GM21786 (cell line): ENCODE data around the gene DHRS11.

Experiments
- ATAC-seq: cut with Tn5 transposase; IDR thresholded peaks from one replicate; pipeline ENCODE4 v1.9.1; 2021; ENCODE audit not compliant: unreplicated experiment

The DHRS11 gene, protein sequence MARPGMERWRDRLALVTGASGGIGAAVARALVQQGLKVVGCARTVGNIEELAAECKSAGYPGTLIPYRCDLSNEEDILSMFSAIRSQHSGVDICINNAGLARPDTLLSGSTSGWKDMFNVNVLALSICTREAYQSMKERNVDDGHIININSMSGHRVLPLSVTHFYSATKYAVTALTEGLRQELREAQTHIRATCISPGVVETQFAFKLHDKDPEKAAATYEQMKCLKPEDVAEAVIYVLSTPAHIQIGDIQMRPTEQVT

DNA sequence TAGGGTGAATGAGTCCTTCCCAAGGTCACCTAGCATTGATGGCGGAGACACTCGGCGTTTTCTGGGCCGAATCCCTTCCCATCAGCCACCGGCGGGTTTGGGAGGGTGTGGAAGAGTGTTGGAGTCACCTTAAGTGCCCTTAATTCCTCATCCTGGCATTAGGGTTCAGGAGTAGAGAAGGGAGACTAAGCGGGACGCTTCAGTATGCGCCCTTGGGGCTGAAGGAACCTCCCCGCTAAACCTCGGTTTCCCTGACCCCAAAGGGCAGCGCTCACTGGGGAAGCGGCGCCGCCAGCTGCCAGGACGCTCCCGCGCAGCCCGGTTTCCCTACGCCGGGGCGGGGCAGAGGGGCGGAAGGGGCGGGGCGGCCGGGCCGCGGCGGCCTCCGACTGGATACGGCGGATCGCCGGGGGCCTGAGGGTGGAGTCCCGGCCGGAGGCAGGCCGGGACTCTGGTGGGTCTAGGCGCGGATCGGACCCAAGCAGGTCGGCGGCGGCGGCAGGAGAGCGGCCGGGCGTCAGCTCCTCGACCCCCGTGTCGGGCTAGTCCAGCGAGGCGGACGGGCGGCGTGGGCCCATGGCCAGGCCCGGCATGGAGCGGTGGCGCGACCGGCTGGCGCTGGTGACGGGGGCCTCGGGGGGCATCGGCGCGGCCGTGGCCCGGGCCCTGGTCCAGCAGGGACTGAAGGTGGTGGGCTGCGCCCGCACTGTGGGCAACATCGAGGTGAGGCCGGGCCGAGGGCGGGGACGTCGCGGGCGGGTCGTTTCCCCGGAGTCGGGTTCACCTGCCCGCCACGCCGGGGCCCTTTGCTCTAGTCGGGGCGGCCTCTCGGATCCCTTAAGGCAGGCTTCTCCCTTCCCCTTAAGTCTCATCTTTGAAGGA lies at the start of gene DHRS11:
TSS of gene DHRS11 (plus strand) at position 446 of the 882 bp plus-strand sequence. CDS start at position 577, 131 bp downstream.
- peak; percentile 74 for ATAC-seq

DNA sequence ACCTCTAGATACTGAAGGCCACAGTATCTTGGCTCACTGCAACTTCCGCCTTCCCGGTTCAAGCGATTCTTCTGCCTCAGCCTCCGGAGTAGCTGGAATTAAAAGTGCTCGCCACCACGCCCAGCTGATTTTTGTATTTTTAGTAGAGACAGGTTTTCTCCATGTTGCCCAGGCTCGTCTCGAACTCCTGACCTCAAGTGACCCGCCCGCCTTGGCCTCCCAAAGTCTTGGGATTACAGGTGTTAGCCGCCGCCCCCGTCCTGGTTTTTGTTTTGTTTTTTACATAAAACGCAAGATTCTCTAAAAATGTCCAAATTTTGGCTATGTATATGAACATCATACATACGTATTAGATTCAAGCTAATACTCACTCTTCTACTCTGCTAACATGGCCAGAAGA lies 48.9 kb upstream of the DHRS11 start:
- ATAC-seq, result no peak

DNA sequence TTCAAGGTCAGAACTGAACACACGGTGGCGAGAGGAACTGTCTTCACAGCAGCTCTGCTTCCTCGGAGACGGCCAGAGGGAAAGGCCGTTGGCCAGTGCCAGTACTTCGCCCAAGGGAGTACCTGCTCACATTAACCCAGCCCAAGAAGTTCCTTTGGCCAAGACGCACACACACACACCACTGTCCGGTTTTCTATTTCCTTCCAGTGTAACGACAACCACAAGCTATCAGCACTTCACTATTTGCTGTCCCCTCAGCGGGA lies 47.7 kb upstream of the DHRS11 start:
- peak; percentile 4 for ATAC-seq

DNA sequence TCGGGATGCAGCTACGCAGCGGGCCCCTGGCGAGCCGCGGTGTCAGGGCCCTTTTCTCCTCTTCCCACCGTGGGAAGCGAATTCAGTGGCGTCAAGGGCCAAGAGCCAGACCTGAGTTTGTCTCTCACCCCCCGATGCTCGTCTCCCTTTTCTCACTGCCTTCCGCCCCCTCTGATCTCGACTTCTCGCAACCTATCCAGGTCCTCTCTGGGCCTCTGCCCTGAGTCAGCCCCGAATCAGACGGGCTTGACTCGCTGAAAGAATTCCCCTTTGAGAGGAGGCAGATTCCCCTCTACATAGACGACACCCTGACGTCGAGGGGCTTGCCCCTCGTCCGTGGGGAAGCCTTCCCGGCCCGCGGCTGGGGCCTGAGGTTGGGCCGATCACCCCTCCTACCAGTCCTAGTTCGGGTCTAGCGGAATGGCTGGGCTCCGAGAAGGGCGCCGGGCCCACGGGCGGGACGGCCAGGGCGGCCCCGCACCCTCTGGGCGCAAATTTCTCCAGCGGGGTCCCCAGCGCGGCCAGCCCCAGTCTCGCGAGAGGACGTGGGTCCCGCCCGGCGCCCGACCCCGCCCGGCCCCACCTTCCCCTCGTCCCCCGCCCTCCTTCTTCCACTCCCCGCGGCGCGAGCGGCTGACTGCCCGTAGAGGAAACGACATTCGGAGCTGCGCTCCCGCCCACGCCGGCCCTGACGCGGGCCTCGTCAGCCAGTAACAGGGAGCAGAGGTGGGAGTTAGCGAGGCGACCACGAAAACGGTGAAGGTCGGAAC lies 47.2 kb upstream of the DHRS11 start, which contains the start of gene GGNBP2:
TSS of gene GGNBP2 (plus strand) at position 613 of the 770 bp plus-strand sequence. CDS start 806 bp downstream, outside the sequence.
- ATAC-seq, result peak; percentile 45

DNA sequence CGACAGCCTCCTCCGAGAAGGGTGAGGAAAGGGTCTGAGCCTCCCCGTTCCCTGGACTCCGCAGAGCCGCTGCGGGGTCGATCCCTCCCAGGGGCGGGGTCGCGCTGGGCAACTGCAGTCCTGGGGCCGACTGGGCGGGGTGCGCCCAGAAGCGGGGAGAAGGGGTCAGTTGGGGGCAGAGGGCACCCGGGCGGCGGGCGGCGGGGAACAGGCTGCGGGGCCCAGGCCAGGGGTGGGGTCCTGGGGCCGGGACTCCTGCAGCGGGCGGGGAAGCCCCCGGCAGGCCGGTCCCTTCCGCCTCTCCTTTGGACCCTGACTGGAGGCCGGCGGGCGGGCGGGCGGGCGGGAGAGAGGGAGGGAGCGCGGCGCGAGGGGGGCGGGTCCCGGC lies 46.6 kb upstream of the DHRS11 start:
- ATAC-seq, result peak; percentile 33

DNA sequence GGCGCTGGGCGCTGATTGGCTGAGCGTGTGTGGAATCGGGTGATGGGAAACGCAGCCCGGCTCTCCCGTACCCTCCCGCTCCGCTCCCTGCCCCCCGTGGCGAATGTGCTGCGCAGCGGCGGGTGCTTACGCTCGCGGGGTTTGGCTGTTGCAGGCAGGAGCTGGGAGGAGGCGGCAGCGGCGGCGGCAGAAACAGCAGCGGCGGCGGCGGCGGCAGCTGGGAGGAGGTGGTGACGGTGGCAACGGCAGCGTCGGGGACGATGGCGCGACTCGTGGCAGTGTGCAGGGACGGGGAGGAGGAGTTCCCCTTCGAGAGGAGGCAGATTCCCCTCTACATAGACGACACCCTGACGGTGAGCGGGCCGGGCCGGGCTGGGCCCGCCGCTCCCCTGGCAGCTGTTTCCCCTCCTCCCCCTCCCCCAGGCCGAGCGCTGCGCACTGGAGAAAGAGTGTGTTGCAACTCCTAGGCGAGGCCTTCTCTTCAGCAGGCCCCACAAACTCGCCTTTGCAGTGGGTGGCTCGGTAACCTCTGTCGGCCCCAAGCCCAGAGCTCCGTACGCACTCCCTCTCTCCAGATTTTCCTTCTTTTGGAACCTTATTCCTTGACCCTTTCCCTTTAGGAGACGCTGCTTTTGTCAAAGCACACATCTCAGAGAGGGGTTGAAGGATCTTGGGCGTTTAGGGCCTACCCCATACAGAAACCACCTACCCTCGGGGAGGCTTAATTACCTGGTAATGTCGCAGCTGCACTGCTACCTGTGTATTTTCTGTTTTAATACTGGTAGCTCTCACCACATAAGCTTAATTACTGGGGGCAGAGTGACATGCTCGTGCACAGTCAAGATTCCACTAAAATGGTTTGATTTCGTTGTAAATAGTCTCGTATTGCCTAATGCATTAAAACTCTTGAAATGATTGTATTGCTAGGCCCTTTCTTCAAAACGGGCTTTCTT lies 45.9 kb upstream of the DHRS11 start:
- ATAC-seq, result peak; percentile 63

DNA sequence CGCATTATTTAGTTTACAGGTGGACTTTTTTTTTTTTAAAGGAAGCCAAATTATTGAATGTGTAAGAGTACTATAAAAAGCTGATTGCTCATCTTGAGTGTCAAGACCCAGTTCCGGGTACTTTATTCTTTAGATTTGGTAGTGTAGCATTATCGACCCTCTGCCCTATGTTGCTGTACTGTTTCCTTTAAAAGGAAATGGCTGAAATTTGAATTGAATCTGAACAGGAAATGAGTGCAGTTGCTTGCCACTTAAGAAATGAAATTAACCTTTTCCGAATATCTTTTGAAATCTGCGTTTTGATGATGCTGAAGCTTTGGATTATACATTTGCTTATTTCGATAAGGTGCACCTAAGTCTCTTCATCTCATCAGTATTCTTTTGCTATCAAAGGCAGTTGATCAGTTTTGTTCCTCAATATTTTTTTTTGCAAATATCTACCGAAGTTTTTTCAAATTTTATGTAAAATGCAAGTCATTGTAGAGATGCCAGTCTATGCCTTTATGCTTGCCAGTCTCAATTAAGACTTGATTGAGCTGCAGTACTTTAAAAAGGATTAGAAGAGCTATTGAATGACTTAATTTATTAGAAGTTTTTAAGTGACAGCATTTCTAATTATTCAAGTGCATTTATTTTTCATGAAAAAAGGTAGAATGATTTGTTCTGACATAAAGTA lies 45.1 kb upstream of the DHRS11 start:
- ATAC-seq, result no peak

DNA sequence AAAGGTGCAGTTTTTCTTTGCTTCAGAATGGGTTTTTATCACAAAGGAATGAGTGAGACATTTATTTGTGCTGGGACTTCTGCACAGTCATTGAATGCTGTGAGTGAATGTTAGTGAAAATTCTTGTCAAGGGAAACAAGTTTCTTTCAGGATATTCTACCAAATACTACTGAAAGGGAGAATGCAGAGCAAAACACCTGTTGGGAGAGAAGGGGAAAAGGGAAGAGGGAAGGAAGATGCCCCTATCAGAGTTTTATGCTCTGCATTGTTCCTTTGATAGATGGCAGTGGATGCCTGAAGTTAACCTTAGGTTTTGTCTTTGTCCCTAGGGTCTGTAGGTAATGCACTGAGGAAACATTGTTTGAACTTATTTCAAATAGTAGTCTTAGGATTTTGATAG lies 43.9 kb upstream of the DHRS11 start:
- ATAC-seq, result no peak

DNA sequence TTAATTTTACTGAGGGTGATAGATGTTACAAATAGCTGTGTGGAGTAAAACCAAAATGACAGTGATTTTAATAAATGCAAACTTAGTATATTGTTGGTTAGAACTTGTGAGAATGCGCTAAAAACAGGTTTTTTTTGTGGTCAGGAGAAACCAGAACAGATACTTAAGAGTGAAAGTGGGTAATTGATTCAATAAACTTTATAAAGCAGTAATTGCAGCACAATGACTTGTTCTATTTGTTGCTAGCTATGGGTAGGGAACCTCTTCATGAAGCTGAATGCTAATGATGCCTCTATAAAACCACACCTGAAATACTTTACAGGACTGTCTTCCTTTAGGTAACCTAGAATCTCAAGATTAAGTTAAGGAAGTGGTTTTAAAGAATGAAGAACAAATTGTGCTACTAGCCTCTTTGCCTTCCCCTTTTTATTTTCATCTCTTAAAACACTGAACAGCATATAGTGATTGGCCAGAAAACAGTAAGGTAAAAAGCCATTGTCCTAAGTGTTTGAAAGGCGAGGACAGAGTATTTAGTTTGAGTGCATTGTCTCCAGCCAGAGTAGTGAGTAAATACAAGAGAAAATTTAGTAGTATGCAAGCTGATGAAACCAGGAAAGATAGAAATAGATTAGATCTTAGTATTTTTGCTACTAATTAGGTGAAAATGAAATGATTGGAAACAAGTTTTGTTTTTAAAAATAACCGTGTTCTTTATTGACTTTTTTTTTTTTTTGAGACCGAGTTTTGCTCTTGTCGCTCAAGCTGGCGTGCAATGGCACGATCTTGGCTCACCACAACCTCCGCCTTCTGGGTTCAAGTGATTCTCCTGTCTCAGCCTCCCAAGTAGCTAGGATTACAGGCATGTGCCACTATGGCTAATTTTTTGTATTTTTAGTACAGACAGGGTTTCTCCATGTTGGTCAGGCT lies 40.9 kb upstream of the DHRS11 start:
- no peak for ATAC-seq

DNA sequence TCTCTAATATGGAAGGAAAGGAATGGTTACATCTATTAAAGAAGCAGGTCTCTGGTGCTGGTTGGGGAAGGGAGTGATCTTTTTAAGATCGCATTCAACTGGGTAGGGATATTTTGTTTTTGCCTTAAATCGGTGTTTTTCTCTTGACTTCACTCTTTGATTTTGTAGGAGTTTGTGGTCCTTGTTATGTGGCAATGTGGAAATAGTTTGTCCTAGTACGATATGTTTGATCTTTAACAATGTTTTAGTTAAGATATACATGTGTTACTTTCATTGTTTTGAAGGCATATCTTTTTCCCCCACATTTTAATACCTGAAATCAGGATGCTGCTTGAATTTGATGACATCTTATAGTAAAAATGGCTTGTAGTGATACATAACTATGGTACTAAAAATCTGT lies 38.2 kb upstream of the DHRS11 start:
- no peak for ATAC-seq

DNA sequence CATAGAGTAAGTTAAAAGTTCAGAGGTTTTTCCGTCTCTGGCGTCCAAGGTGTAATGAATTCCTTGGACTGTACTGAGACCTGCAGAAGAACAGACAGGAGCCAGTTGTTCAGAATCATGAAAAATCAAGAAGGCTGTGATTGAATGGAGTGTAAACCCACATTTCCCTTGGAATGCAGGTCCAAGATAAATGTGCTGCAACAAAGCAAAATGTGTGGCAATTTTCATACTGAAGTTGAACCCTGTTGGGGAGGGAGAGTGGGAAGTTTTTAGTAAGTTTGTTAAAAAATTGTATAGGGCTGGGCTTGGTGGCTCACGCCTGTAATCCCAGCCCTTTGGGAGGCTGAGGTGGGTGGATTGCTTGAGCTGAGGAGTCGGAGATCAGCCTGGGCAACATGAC lies 25.6 kb upstream of the DHRS11 start:
- no peak for ATAC-seq

DNA sequence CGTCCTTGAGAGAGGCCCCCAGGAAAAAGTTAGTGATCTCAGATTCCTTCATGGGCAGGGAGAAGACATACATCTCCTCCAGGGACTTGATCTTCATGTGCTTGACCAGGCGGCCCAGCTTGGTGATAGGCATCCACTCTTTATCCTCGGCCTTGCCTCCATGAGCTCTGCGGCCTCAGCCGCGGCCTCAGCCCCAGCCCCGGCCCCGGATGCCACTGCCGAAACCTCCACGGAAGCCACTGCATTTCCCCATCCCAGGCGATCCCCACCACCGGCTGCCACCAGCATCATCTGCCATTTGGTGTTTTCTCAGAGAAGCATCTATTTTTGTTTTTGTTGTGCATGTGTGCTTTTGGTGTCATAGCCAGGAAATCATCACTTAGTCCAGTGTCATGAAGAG lies 16.7 kb upstream of the DHRS11 start:
- no peak for ATAC-seq

DNA sequence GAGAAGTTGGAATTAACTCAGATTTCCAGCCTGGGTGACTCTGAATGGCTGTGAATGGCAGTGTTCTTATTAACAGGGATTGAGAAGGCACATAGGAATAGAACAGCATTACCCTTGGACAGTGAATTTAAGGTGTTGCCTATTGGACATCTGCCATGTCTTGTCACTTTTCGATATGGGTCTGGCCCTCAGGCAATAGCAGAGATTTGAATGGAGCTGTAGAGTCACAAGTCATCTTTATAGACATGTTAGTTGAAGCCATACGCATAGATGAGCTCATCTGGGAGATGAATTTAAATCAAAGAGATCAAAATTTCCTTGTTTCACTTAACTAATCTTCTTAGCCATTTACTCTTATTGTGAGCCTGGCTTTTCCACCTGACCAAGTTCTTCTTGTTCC lies 14.9 kb upstream of the DHRS11 start:
- no peak for ATAC-seq

DNA sequence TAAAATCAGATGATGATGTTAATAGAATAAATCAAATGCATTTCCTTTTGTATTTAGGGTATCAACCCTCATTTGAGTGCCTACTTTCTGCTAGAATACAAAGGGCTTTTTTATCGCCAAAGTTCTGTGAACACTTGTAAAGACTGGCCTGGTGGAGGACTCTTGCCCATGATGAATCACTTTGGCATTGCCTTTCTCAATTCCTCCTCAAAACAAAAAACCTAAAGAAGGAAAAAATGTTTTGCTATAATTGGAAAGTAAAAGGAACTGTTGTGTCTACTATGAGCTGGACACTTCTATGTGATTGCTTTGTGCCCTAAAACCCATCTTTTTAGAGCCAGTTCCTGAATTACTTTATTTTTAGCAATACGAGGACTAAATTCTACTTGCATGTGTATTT lies 13.0 kb upstream of the DHRS11 start:
- ATAC-seq, result no peak

DNA sequence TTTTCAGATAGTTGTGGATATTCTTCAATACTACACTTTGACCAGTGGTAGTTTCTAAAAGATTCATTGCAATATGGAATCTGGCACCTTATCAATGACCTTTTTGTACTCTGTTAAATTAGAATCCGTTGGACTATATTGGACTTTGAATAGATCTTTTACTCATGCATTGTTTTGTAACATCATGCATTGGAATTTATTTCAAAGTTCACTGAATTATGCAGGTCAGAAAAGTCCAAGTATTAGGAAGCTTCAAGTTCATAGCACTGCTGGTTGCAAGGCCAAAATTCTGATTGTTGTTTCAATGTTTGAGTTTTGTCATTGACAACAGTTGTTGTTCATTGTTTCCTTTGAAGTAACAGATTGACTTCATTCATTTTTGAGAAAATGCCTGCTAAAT lies 7.9 kb upstream of the DHRS11 start:
- no peak for ATAC-seq

DNA sequence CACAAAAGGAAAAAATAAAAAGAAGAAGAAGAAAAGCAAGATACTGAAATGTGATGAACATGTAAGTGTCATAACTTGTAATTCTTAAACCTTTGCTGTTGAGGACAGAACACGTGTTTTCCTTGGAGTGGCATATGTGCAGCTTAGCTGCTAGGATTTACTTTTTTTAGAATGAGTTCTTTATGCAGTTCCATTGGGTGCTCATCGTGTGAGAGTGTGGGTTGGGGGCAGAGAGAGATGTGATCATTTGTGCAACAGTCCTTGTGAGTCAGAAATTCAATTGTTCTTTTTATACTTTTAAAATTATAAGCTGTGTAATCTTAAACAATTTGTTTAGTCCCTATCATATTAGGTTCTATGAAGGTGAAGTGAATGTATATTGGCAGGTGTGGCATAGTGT lies 5.5 kb upstream of the DHRS11 start:
- ATAC-seq, result no peak

DNA sequence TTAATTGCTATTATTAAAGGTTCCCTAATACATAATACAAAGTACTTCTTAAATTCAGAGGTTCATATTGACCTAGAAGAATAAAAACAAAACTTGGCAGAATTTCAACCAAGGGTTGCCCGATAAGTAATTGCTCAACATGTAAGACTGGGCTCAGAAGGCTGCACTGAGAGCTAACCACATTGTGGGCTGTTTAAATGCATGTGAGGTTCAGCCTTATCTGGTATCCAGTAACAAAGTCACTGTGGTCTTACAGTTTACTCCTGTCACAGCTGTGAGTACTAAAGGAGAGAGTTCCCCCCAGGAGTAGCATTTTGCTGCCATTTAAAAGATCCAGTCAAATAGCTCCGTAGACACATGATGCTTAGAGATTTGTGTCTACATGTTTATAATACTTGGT lies 1.6 kb upstream of the DHRS11 start:
- ATAC-seq, result no peak

DNA sequence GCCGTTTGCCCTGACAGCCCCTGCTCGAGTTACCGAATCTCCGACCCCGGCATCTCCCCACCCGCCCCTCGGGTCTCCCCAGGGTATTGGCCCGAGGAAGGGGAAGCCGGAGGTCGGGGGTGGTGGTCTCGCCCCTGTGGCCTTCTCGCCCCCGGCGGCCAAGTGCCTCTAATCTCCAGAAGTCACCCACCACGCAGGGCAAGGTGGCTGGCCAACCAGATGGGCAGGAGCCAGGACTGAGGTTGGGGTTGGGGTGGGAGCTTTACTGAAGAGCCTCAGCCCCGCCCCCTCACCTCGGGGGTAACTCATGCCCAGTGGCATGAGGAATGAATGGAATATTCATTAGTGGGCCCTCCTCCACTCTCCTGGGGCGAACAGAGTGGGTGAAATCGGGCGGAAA lies 637 bp downstream of the DHRS11 start:
- no peak for ATAC-seq

DNA sequence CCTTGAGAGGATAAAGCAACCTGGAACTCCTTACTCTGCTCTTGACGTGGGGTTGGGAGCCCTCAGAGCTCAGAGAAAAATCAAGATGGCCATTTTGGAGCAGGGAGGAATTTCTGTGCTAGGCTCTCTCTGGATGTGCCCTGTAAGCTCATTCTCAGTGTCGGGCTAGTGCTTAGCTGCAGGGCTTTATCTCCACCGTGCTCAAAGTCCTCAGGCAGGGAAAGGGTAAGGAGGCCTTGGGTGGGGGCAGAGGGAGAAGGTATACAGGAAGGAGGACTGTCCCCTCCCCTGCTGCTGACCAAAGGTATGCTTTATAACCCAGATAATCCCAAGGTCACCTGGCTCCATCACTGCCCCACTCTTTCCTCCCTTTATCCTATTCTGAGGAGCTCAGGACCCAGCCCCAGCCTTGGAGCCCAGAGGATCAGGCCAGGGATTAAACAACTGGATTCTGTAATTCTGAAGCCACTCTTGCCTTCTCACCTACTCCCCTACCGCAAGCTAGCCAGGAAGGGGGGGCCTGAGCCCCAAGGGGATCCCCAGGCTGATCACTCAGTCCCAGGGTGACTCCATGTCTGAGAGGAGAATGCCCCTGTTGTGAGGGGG lies 1.1 kb downstream of the DHRS11 start:
- ATAC-seq, result no peak
